HFFc6 (cell line): Measurements from ENCODE around the gene ASXL3. TPM values are rescaled to one million over a fixed set of nuclear protein-coding genes. Genes with fewer than 3 reads are reported as not detected.

Experiments
- DNase-seq: peaks from one replicate; pipeline ENCODE4 v3.0.0-alpha.2; 2018
- H3K27ac Mint-ChIP-seq: 2 replicates; pipeline ENCODE4 v1.8.0; 2020; ENCODE audit warnings: mild to moderate bottlenecking, mixed read lengths
- H3K27me3 Mint-ChIP-seq: 2 replicates; pipeline ENCODE4 v1.8.0; 2021; ENCODE audit warnings: mild to moderate bottlenecking, moderate library complexity, mixed read lengths; ENCODE audit not compliant: insufficient read depth
- H3K36me3 Mint-ChIP-seq: 2 replicates; pipeline ENCODE4 v1.8.0; 2021; ENCODE audit warnings: low read depth, mixed read lengths
- H3K4me1 Mint-ChIP-seq: 2 replicates; pipeline ENCODE4 v1.8.0; 2020; ENCODE audit warnings: low read depth, mixed read lengths
- H3K4me3 Mint-ChIP-seq: 2 replicates; pipeline ENCODE4 v1.8.0; 2020; ENCODE audit warnings: mild to moderate bottlenecking, moderate library complexity, mixed read lengths
- H3K9me3 Mint-ChIP-seq: 2 replicates; pipeline ENCODE4 v1.8.0; 2020; ENCODE audit warnings: mild to moderate bottlenecking, mixed read lengths
- CTCF ChIP-seq: fragments of 200-600 bp; sonication (generic); IDR thresholded peaks from 2 replicates; pipeline ENCODE4 v1.5.0; 2021; ENCODE audit warnings: antibody characterized with exemption, mild to moderate bottlenecking
- total RNA-seq, 6 experiments: library from RNA; stranded (reverse); fragmentation: NEBNext Ultra II Directional; extraction: Animal tissue kit (Norgen Biotek cat#: 25700); gene quantifications; 2 replicates in 1 of 6; 3 replicates in 5 of 6; pipeline ENCODE4 v1.2.3, GENCODE V29; 2021

The ASXL3 gene
- total RNA-seq, 6 experiments from 2014 or later: not detected

GRCh38 chr18:33669589-33669988 is 91.6 kb downstream of the ASXL3 start:
- no peak for DNase-seq
- H3K36me3 Mint-ChIP-seq: no peaks in the 10 kb centered on the region
- H3K4me3 Mint-ChIP-seq: no peak overlapping the region
- H3K9me3 Mint-ChIP-seq: peaks cover 26% of the 10 kb centered on the region
- H3K27ac Mint-ChIP-seq: no peak overlapping the region
- TF ChIP-seq CTCF: no peak
- no peaks in the 10 kb centered on the region for H3K27me3 Mint-ChIP-seq
- no peaks in the 10 kb centered on the region for H3K4me1 Mint-ChIP-seq

GRCh38 chr18:33670029-33670428 is 92.0 kb downstream of the ASXL3 start:
- Mint-ChIP-seq H3K9me3 (peaks cover 30% of the 10 kb centered on the region), H3K27me3 (no peaks in the 10 kb centered on the region), H3K27ac (no peak overlapping the region), H3K36me3 (no peaks in the 10 kb centered on the region), H3K4me3 (no peak overlapping the region), H3K4me1 (no peaks in the 10 kb centered on the region)
- no peak for TF ChIP-seq CTCF
- no peak for DNase-seq

GRCh38 chr18:33673689-33674088 is 95.7 kb downstream of the ASXL3 start:
- no peak for TF ChIP-seq CTCF
- no peak for DNase-seq
- no peaks in the 10 kb centered on the region for H3K36me3 Mint-ChIP-seq
- no peak overlapping the region for H3K4me3 Mint-ChIP-seq
- no peaks in the 10 kb centered on the region for H3K4me1 Mint-ChIP-seq
- no peak overlapping the region for H3K27ac Mint-ChIP-seq
- H3K27me3 Mint-ChIP-seq: no peaks in the 10 kb centered on the region
- H3K9me3 Mint-ChIP-seq: peaks cover 44% of the 10 kb centered on the region

- Mint-ChIP-seq H3K27me3 (no peaks in the 10 kb centered on the region), H3K9me3 (peaks cover 53% of the 10 kb centered on the region), H3K27ac (no peak overlapping the region), H3K36me3 (no peaks in the 10 kb centered on the region), H3K4me1 (no peaks in the 10 kb centered on the region), H3K4me3 (no peak overlapping the region)
- TF ChIP-seq CTCF: no peak
- DNase-seq: no peak
These were observed 98.6 kb downstream of the ASXL3 start for GRCh38 chr18:33676593-33676992.

GRCh38 chr18:33677891-33678290 is 99.9 kb downstream of the ASXL3 start:
- Mint-ChIP-seq H3K27me3 (no peaks in the 10 kb centered on the region), H3K27ac (no peak overlapping the region), H3K9me3 (peaks cover 53% of the 10 kb centered on the region), H3K4me1 (no peaks in the 10 kb centered on the region), H3K36me3 (no peaks in the 10 kb centered on the region), H3K4me3 (no peak overlapping the region)
- TF ChIP-seq CTCF: no peak
- no peak for DNase-seq

- Mint-ChIP-seq H3K9me3 (peaks cover 56% of the 10 kb centered on the region), H3K27ac (no peak overlapping the region), H3K27me3 (no peaks in the 10 kb centered on the region), H3K36me3 (no peaks in the 10 kb centered on the region), H3K4me1 (no peaks in the 10 kb centered on the region), H3K4me3 (no peak overlapping the region)
- no peak for DNase-seq
- no peak for TF ChIP-seq CTCF
These were observed 104.4 kb downstream of the ASXL3 start for GRCh38 chr18:33682436-33682835.
